CD4-positive, alpha-beta T cell (primary cell): ENCODE measurements around the gene ALG3. TPM values are rescaled to one million over a fixed set of nuclear protein-coding genes. Genes with fewer than 3 reads are reported as not detected.
A peak's percentile ranks its signal among the peaks of the same experiment; 100 is the strongest.

ENCODE experiments used
- ATAC-seq: fragments of 200-7000 bp; cut with Tn5 transposase; one replicate; pipeline ENCODE4 v1.10.0; 2022; ENCODE audit warnings: mild to moderate bottlenecking; ENCODE audit not compliant: poor library complexity
- CTCF ChIA-PET: fragments of 350-600 bp; sonication (Branson Sonifier 250); formaldehyde crosslinking; loops from one replicate; lab custom pipeline; 2021; ENCODE audit warnings: antibody characterized with exemption, inconsistent platforms; lab: Charles Lee
- POLR2A ChIA-PET: fragments of 350-600 bp; sonication (Branson Sonifier 250); formaldehyde crosslinking; loops from one replicate; lab custom pipeline; 2021; ENCODE audit warnings: antibody characterized with exemption, inconsistent platforms; lab: Charles Lee
- DNase-seq, 14 experiments: peaks; one replicate each; pipeline ENCODE4 v3.0.0-alpha.2; 2013 to 2020; ENCODE audit warnings: mixed read lengths in 2 of 14
- H3K27ac ChIP-seq, 2 donors: one replicate each; pipeline versions ENCODE4 v1.5.1 to v1.7.0; 2013; ENCODE audit warnings: low read length in 2 of 2, low read depth in 1 of 2, mild to moderate bottlenecking in 1 of 2
- H3K27me3 ChIP-seq, 2 experiments: 1 replicate in 1 of 2; 2 replicates in 1 of 2; pipeline versions ENCODE4 v1.6.1 to v1.7.0; 2013; ENCODE audit warnings: low read length in 2 of 2, control low read depth in 1 of 2, mild to moderate bottlenecking in 1 of 2, moderate library complexity in 1 of 2; ENCODE audit not compliant: insufficient read depth in 2 of 2, control insufficient read depth in 1 of 2
- H3K36me3 ChIP-seq: one replicate; pipeline ENCODE4 v1.6.1; 2013; ENCODE audit warnings: low read length, control low read depth; ENCODE audit not compliant: insufficient read depth
- H3K4me1 ChIP-seq: one replicate; pipeline ENCODE4 v1.6.1; 2013; ENCODE audit warnings: low read length, control low read depth; ENCODE audit not compliant: insufficient read depth
- H3K4me3 ChIP-seq: one replicate; pipeline ENCODE4 v1.5.1; 2013; ENCODE audit warnings: mild to moderate bottlenecking, low read length, moderate library complexity
- H3K9me3 ChIP-seq, 2 experiments: 1 replicate in 1 of 2; 2 replicates in 1 of 2; pipeline versions ENCODE4 v1.6.1 to v1.7.0; 2013; ENCODE audit warnings: low read length in 2 of 2, mild to moderate bottlenecking in 2 of 2, control low read depth in 1 of 2, moderate library complexity in 1 of 2; ENCODE audit not compliant: control insufficient read depth in 1 of 2, insufficient read depth in 1 of 2
- H3K27ac Mint-ChIP-seq: one replicate; pipeline ENCODE4 v1.8.0; 2020; ENCODE audit warnings: mixed read lengths
- H3K27me3 Mint-ChIP-seq: one replicate; pipeline ENCODE4 v1.8.0; 2021; ENCODE audit warnings: mixed read lengths
- H3K36me3 Mint-ChIP-seq: one replicate; pipeline ENCODE4 v1.8.0; 2021; ENCODE audit warnings: low read depth, mixed read lengths
- H3K4me1 Mint-ChIP-seq: one replicate; pipeline ENCODE4 v1.8.0; 2021; ENCODE audit warnings: low read depth, mixed read lengths
- H3K4me3 Mint-ChIP-seq: one replicate; pipeline ENCODE4 v1.8.0; 2020; ENCODE audit warnings: mild to moderate bottlenecking, mixed read lengths
- H3K9me3 Mint-ChIP-seq: one replicate; pipeline ENCODE4 v1.8.0; 2020; ENCODE audit warnings: mixed read lengths
- CTCF ChIP-seq: fragments of 200-600 bp; IDR thresholded peaks from one replicate; pipeline ENCODE4 v1.8.0; 2022; ENCODE audit warnings: antibody characterized with exemption, mild to moderate bottlenecking
- intact Hi-C, 2 experiments: fragments of 100-400 bp; cut with DNase I in 1 of 2; cut with micrococcal nuclease in 1 of 2; formaldehyde crosslinking; loops; one replicate each; pipeline versions ENCODE4 v1.15.1 to v1.9.0; 2023 to 2025; cut with DNase I, micrococcal nuclease
- polyA plus RNA-seq, 2 donors: library from polyadenylated mRNA; unstranded; fragments of 120-200 nt; gene quantifications; one replicate each; pipeline ENCODE4 v1.2.1, GENCODE V29; 2013
- total RNA-seq, 174 experiments: library from RNA in 2 of 174; stranded (reverse) in 2 of 174; gene quantifications; one replicate each; pipeline ENCODE4 v1.2.3 and lab custom pipeline; 2021 to 2026

ALG3 gene
- total RNA-seq: 10 to 100 TPM; 12.0 to 13.5 TPM
- 29.7 TPM for polyA plus RNA-seq (2013, experiment 1 of 2)
- polyA plus RNA-seq (2013, experiment 2 of 2): 33.6 TPM
- total RNA-seq (lab: John Stamatoyannopoulos, UW): 7.7 to 58.0 (median 20.1) reads per million in 172 experiments

DNA sequence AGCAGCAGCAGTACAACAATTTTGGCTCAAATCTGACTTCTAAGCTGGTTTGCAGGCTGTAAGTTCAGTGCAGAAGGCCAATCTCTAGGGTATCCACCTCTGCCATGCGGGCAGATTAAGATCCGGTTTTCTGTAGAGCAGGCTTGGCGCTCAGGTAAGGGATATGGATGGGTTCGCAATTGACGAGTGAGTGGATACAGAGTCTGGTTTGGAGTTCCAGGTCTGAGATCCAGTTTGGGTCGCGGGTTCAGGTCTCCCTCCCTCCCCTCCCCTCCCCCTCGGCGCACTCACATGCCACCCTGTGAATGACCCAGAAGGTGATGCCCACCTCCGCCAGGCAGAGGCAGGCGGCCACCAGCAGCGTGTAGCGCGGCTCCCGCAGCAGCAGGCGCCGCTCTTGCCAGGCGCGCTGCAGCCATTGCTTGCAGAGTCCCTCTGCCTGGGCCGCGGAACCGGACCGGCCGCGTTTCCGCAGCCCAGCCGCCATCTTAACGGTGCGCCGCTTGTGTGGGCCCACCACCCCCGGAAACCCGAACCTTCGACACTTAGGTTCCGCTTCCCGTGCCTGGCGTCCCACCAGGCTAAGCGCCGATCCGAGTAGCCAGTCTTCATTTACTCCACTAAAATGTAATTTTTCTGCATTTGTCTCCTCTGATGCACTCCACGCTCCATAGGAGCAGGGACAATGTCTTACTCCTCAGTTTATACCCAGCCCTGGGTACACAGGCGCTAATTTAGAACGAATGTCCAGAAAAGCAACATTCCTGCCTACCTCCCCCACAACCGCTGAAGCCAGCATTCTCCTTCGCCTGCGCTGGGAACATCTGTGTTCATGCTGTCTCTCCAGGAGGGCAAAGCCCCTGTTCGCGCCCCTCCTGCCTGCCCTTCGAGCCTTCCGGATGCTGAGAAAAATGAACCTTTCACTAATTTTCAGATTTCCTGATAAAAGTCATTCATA is at the start of gene ALG3:
Gene ALG3 (minus strand): TSS at position 509 of the 958 bp plus-strand sequence. CDS start 22 bp downstream, at position 487.
- CTCF ChIA-PET: interaction anchor here (1.1 to 3.4 kb wide), 5 partner anchors 12 to 103 kb away, joined by 4 to 21 read pairs (median 12); partner anchors contain the start of genes ABCF3 and CAMK2N2
- H3K27ac Mint-ChIP-seq: peak within 1 kb of the TSS; percentile 94
- H3K4me1 Mint-ChIP-seq: peaks cover 21% of the 10 kb centered on the region
- Histone ChIP-seq H3K36me3 (peaks cover 19% of the 10 kb centered on the region), H3K4me3 (peak within 1 kb of the TSS; percentile 86), H3K4me1 (peaks cover 28% of the 10 kb centered on the region), H3K27me3 (no peaks in the 10 kb centered on the region), H3K9me3 (no peaks in the 10 kb centered on the region), H3K27ac (peak within 1 kb of the TSS; percentile 61 to 79)
- no peak for TF ChIP-seq CTCF
- ATAC-seq (peak; percentile 41), DNase-seq (peak; percentile 79 to 94 (median 82))
- peak within 1 kb of the TSS; percentile 93 for H3K4me3 Mint-ChIP-seq
- no peaks in the 10 kb centered on the region for H3K27me3 Mint-ChIP-seq
- POLR2A ChIA-PET: interaction anchor here (1.0 to 1.3 kb wide), 2 partner anchors 14 to 113 kb away, joined by 4 read pairs; partner anchors contain the start of gene EIF2B5
- H3K36me3 Mint-ChIP-seq: peaks cover 32% of the 10 kb centered on the region
- no peaks in the 10 kb centered on the region for H3K9me3 Mint-ChIP-seq
- intact Hi-C loops: loop anchor here (1.0 to 5.0 kb wide), 9 partner anchors 51 to 364 kb away; partner anchors contain the start of genes ABCC5 (in 1 of the 2), ABCF3 (in 1 of the 2), AP2M1 (in 1 of the 2) and CLCN2 (in 1 of the 2)

GRCh38 chr3:184296616-184297015 is 47.9 kb upstream of the ALG3 start:
- TF ChIP-seq CTCF: no peak
- DNase-seq (no peak), ATAC-seq (no peak)
- Mint-ChIP-seq H3K4me3 (peak overlapping the region; percentile 30), H3K27me3 (no peaks in the 10 kb centered on the region), H3K9me3 (no peaks in the 10 kb centered on the region), H3K4me1 (peaks cover 26% of the 10 kb centered on the region), H3K27ac (no peak overlapping the region), H3K36me3 (peaks cover 26% of the 10 kb centered on the region)
- Histone ChIP-seq H3K4me3 (no peak overlapping the region), H3K36me3 (peaks cover 16% of the 10 kb centered on the region), H3K9me3 (no peaks in the 10 kb centered on the region), H3K27me3 (no peaks in the 10 kb centered on the region), H3K4me1 (peaks cover 24% of the 10 kb centered on the region), H3K27ac (no peak overlapping the region)
- ChIA-PET CTCF (no interaction called here), POLR2A (no interaction called here)
- intact Hi-C loops: loop anchor here (5.0 kb wide), 7 partner anchors 34 to 1499 kb away; partner anchors contain the start of genes ABCC5 (in 1 of the 2), CAMK2N2 (in 1 of the 2), EIF2B5 (in 1 of the 2) and MAGEF1 (in 1 of the 2)

- H3K9me3 Mint-ChIP-seq: no peaks in the 10 kb centered on the region
- Histone ChIP-seq H3K4me3 (no peak overlapping the region), H3K27me3 (no peaks in the 10 kb centered on the region), H3K9me3 (no peaks in the 10 kb centered on the region), H3K36me3 (peaks cover 9% of the 10 kb centered on the region), H3K27ac (no peak overlapping the region), H3K4me1 (peaks cover 22% of the 10 kb centered on the region)
- H3K27ac Mint-ChIP-seq: no peak overlapping the region
- POLR2A ChIA-PET: no interaction called here
- no peaks in the 10 kb centered on the region for H3K27me3 Mint-ChIP-seq
- peaks cover 21% of the 10 kb centered on the region for H3K36me3 Mint-ChIP-seq
- TF ChIP-seq CTCF: no peak
- DNase-seq (no peak), ATAC-seq (no peak)
- intact Hi-C loops: loop anchor here (5.0 kb wide), 7 partner anchors 33 to 1498 kb away; partner anchors contain the start of genes ABCC5 (in 1 of the 2), CAMK2N2 (in 1 of the 2), EIF2B5 (in 1 of the 2) and MAGEF1 (in 1 of the 2)
- H3K4me3 Mint-ChIP-seq: peak overlapping the region; percentile 23
- CTCF ChIA-PET: no interaction called here
- peaks cover 25% of the 10 kb centered on the region for H3K4me1 Mint-ChIP-seq
These were observed 47.0 kb upstream of the ALG3 start for GRCh38 chr3:184295771-184296170.
